Measurements from ENCODE around the gene ABR. TPM values are rescaled to one million over a fixed set of nuclear protein-coding genes. Genes with fewer than 3 reads are reported as not detected.

The ABR gene
- total RNA-seq, 1 donor from 2014 or later: 110 TPM

GRCh38 chr17:1160591-1161390 lies 19.0 kb downstream of the ABR start:
- TF ChIP-seq CTCF (IDR thresholded peaks at IDR 0.05): no peak

GRCh38 chr17:1159431-1160180 lies 20.2 kb downstream of the ABR start:
- Mint-ChIP-seq H3K27me3 (ENCODE audit: unreplicated experiment) (no peaks in the 10 kb centered on the region), H3K36me3 (ENCODE audit: unreplicated experiment) (peaks cover 5% of the 10 kb centered on the region), H3K27ac (ENCODE audit: unreplicated experiment) (no peak overlapping the region), H3K9me3 (ENCODE audit: unreplicated experiment) (no peaks in the 10 kb centered on the region), H3K4me3 (ENCODE audit: unreplicated experiment) (no peak overlapping the region), H3K4me1 (ENCODE audit: unreplicated experiment) (no peaks in the 10 kb centered on the region)
- TF ChIP-seq CTCF (IDR thresholded peaks at IDR 0.05): no peak
- DNase-seq (ENCODE audit: extremely low spot score, unreplicated experiment): no peak

More at GRCh38 chr17:1160591-1161390, 19.0 kb downstream of the ABR start:
- no peak overlapping the region for H3K27ac Mint-ChIP-seq (ENCODE audit: unreplicated experiment)
- H3K4me1 Mint-ChIP-seq (ENCODE audit: unreplicated experiment): no peaks in the 10 kb centered on the region
- no peak overlapping the region for H3K4me3 Mint-ChIP-seq (ENCODE audit: unreplicated experiment)
- H3K27me3 Mint-ChIP-seq (ENCODE audit: unreplicated experiment): no peaks in the 10 kb centered on the region
- DNase-seq (ENCODE audit: extremely low spot score, unreplicated experiment): no peak
- no peaks in the 10 kb centered on the region for H3K9me3 Mint-ChIP-seq (ENCODE audit: unreplicated experiment)
- H3K36me3 Mint-ChIP-seq (ENCODE audit: unreplicated experiment): peaks cover 5% of the 10 kb centered on the region

- Mint-ChIP-seq H3K9me3 (ENCODE audit: unreplicated experiment) (no peaks in the 10 kb centered on the region), H3K27ac (ENCODE audit: unreplicated experiment) (no peak overlapping the region), H3K36me3 (ENCODE audit: unreplicated experiment) (peaks cover 5% of the 10 kb centered on the region), H3K4me3 (ENCODE audit: unreplicated experiment) (no peak overlapping the region), H3K27me3 (ENCODE audit: unreplicated experiment) (no peaks in the 10 kb centered on the region), H3K4me1 (ENCODE audit: unreplicated experiment) (no peaks in the 10 kb centered on the region)
- no peak for TF ChIP-seq CTCF (IDR thresholded peaks at IDR 0.05)
- DNase-seq (ENCODE audit: extremely low spot score, unreplicated experiment): no peak
Observed at GRCh38 chr17:1158879-1159278, 20.9 kb downstream of the ABR start.

GRCh38 chr17:1156864-1157263 lies 22.9 kb downstream of the ABR start:
- no peak for TF ChIP-seq CTCF (IDR thresholded peaks at IDR 0.05)
- Mint-ChIP-seq H3K9me3 (ENCODE audit: unreplicated experiment) (no peaks in the 10 kb centered on the region), H3K36me3 (ENCODE audit: unreplicated experiment) (peaks cover 7% of the 10 kb centered on the region), H3K4me3 (ENCODE audit: unreplicated experiment) (no peak overlapping the region), H3K4me1 (ENCODE audit: unreplicated experiment) (no peaks in the 10 kb centered on the region), H3K27me3 (ENCODE audit: unreplicated experiment) (no peaks in the 10 kb centered on the region), H3K27ac (ENCODE audit: unreplicated experiment) (no peak overlapping the region)
- DNase-seq (ENCODE audit: extremely low spot score, unreplicated experiment): no peak

- no peak overlapping the region for H3K27ac Mint-ChIP-seq (ENCODE audit: unreplicated experiment)
- peaks cover 3% of the 10 kb centered on the region for H3K4me1 Mint-ChIP-seq (ENCODE audit: unreplicated experiment)
Observed at GRCh38 chr17:1154704-1155103, 25.1 kb downstream of the ABR start.

More at GRCh38 chr17:1154704-1155103, 25.1 kb downstream of the ABR start:
- peaks cover 14% of the 10 kb centered on the region for H3K36me3 Mint-ChIP-seq (ENCODE audit: unreplicated experiment)
- H3K27me3 Mint-ChIP-seq (ENCODE audit: unreplicated experiment): no peaks in the 10 kb centered on the region
- no peak overlapping the region for H3K4me3 Mint-ChIP-seq (ENCODE audit: unreplicated experiment)
- no peak for DNase-seq (ENCODE audit: extremely low spot score, unreplicated experiment)
- H3K9me3 Mint-ChIP-seq (ENCODE audit: unreplicated experiment): no peaks in the 10 kb centered on the region
- TF ChIP-seq CTCF (IDR thresholded peaks at IDR 0.05): no peak

Data from osteocyte (in vitro differentiated cells).